HG03565 (cell line): Measurements from ENCODE around the gene JAKMIP1.
A peak's percentile ranks its signal among the peaks of the same experiment; 100 is the strongest.
"Not testable (repeated sequence)": the region's sequence is repeated elsewhere in the genome, so short reads cannot be mapped to it uniquely, and the experiment has no call there.

Experiments
- ATAC-seq: cut with Tn5 transposase; IDR thresholded peaks from one replicate; pipeline ENCODE4 v1.9.1; 2021; ENCODE audit warnings: mild to moderate bottlenecking, moderate library complexity; ENCODE audit not compliant: unreplicated experiment

JAKMIP1 gene

DNA sequence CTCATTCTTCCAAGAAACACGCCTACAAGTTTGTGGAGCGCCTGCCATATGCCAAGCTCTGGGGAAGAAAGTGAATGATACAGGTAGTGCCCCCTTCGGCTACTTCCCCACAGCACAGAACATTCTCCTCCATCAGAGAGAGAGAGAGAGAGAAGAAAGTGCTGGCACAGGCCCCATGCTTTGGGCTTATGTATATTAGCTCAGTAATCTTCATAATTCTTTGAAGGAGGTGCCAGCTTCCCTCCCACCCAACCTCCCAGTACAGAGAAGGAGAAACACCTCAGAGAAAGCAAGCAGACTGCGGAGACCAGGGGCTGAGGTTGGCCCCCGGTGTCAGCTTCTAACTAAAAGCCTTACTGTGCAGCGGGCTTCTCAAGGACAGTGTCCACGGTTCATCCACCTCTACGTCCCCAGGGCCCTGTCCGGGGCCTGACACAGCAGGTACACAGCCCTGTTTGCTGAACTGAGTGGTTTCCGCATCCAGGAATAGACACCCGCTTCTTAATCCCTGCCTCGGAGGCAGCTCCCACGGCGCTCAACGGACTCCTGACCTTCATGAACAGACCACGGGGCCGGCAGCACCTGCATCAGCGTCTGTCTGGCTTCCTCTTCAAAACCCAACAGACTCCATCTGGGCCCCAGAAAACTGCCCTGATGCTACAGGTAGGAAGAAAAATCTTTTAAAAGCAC lies 50.2 kb downstream of the JAKMIP1 start:
- no peak for ATAC-seq

DNA sequence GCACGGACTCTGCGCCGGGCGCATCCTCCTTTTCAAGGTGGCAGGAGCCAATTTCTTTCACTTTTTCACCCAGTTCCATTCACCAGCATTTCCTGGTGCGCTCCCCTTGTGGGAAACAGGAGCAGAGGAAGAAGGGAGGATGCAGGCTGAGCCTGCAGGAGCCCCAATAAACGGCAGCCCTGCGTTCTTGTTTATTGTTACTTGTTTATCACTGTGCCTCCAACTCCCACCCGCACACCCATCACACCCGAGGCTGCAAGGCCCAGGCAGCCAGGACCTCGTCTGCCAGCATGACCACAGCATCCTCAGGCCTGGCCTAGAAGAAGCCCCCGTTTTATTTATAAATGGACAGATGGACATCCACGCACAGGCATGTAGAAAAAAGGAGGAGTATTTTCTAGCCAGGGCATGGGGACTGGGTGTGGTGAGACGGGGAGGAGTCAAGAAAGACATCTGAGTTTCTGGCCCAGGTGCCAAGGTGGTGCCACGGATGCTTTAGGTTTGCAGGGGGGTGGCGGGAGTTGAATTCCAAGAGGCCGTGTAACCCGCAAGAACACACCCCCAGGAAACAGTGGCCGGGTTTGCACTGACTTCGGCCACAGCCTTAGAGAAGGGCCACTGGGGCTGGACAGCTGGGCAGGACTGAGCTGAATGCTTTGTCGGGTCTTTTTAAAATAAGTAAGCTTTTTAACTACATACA lies 51.7 kb downstream of the JAKMIP1 start:
- no peak for ATAC-seq

DNA sequence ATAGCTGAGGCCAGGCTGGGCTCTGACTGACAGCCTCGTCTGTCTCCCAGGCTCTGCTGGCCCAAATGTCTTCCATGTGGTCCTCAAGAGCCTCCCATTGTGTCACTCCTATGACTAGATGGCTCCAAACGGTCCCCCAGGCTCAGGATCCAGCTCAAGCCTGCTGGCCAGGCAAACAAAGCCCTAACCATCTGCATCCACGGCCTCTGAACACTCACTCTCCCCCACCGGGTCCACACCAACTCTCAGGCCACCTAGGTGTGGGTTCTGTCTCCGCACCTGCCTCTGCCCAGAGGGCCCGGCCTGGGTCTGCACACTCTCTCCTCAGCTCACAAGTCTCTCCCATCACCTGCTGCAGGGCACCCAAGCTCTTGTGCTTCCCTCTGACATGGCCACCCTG lies 52.9 kb downstream of the JAKMIP1 start:
- no peak for ATAC-seq

DNA sequence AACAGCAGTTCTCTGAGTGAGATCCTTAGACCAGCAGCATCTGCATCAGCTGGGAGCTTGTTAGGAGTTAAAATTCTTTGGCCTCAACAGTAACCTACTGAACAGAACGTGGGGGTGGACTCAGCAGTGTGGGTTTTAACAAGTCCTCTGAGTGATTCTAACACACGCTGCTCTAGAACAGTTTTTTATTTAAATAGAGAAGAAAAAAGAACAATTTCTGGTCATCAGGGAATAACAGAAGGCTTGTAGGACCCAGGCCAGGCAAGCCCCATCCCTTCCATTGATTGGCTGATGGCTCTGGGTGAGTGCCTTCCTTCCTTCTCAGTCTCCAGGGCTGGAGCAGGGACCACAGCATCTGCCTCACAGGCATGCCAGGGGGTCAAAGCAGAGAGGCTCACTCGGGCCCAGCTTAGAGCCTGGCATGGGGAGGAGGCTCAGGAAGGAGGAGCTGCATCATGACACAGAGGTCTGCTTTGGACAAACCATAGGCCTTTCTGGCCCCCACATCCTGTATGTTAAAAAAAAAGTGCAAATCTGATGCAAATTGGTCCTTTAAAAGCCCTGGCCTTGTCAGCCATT lies 56.7 kb downstream of the JAKMIP1 start:
- no peak for ATAC-seq

DNA sequence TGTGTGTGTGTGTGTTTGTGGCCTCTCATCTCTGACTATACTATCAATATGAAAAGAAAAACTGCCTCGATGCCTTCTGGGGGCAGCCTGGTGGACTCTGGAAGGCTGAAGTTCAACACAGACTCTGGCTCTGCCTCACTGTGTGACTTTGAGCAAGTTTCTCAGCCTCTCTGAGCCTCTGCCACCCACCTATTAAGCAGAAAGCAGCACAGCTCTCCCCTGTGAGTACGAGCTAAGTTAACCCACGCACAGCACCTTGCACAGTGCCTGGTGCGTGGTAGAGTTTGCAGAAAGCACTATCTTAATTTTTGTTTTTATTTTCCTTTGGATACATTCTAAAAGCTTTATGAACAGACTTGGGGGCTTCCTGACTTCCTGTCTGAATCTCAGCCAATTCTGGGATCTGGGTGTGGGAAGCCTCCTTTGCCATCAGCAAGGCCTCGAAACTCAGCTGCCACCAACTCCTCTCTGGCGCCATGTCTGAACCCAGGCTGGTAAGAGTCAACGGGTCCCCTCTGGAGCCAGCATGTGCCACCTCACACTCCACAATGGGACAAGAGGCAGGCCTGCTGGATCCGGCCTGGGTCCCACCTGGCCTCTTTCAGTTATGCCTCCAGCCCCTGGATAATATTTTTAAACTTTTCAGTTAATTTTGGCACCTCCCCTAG lies 57.3 kb downstream of the JAKMIP1 start:
- ATAC-seq, result no peak

DNA sequence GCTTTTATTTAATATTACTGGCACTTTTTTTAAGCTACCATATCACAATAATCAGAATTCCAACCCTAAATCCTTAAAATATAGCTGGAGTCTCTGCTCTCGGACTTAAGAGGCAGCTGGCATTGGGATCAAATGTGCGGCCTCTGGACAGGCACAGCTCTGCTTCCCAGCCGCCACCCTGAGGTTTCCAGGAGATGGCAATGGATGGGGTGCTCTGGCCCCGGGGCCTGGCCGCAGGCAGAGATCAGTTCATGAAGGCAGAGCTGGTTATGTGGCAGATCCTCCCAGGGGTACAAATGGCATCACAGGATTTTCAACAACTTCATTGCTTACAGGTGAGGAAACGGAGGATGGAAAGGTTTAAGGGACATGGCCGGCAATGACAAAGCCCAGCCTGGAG lies 57.8 kb downstream of the JAKMIP1 start:
- ATAC-seq, result no peak

DNA sequence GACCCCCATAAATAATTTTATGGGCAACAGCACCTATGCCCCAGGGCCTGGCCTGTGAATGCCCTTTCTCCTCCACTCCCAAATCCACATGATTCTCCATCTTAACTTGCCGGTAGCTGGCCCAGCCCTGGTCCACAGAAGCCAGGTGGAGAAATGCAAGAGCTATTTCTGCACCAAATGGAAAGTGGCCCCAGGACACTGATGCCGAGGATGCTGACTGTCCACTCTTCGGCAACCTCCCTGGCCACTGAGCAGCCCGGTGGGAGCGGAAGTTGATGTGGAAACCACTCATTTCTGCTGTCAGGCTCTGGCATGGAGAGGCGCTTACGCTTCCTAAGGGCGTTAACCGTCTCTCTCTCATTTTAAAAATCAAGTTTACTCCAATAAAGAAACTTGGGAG lies 58.8 kb downstream of the JAKMIP1 start:
- ATAC-seq, result no peak

DNA sequence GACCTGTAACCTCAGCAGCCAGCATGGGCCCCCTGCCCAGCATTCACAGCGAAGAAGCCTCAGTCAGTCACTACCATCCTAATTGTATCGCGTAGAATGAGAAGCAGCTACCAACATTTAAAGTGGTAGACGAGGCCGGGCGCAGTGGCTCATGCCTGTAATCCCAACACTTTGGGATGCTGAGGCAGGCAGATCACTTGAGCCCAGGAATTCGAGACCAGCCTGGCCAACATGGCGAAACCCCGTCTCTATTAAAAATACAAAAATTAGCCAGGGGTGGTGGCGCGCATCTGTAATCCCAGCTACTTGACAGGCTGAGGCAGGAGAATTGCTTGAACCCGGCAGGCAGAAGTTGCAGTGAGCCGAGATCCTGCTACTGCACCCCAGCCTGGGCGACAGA lies 59.3 kb downstream of the JAKMIP1 start:
- not testable (repeated sequence) for ATAC-seq

DNA sequence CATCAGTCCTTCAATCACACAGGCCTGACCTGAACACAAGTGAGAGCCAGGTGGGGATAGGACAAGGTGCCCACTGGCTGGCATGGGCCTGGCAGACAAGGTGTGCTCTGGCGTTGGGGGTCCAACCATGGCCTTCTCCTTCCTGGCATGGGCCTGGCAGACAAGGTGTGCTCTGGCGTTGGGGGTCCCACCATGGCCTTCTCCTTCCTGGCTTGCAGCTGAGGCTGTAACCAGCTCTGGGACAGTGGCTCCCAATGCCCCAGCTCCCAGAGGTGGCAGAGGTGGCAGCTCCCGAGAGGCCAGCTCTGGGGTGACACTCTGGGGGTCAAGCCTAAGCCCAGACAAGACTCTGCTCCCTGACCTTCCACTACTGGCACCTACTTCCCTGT lies 62.6 kb downstream of the JAKMIP1 start:
- ATAC-seq, result no peak

DNA sequence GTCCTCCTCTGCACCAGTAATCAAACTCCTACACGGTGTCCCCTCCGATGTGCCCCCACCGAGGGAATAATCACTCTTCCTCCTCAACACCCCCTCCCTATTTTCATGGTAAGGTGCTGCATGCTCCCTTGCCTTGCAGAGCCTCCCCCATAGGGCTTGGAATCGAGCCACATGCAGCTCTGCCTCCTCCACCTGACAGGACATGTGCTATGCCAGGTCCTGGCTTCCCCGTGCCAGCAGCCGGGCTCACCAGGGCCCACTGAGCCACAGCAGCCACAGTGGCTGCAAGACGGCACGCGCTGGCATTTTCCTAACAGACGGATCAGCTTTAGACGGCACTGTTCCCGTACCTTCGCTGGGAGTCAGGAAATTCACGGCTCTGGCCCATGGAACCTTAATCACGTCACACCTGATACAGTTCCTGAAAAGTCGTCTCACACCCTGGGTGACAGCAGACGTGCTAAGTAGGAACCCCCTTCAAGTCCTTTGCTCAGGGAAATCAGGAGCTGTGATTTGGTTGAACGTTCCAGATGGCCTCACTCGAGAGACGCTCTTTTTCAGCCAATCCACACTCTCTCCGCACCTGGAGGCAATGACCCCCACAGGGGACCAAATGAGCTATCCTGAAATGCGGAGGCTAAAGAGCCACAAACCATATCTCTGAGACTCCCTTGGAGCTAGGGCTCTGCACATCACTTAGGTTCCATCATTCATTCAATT lies 63.2 kb downstream of the JAKMIP1 start:
- no peak for ATAC-seq

DNA sequence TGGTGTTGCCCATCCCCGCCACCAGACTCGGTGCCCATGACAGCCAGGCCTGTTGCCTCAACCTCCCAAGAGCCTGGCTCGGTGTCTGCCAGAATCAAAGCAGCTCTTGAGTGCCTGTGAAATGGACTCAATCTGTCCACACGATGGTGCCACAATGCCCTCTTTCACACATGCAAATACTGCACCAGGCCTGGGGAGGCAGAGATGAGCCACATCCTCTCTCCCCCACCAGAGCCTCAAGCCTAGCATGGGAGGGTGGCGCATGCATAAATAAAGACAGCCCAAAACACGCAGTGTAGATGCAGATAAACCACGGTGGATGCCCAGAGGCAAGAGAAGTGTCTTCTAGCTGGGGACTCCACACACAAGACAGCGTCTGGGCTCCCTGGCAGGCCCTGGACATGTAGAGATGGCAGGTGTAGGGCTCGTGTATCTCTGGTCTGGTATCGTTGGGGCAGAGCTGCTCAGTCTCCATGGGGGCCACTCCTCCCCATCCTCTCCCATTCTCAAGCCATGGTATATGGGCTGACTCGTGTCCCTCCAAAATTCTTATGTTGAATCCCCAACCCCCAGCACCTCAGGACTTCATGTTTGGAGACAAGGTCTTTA lies 65.6 kb downstream of the JAKMIP1 start:
- ATAC-seq, result peak; percentile 95

DNA sequence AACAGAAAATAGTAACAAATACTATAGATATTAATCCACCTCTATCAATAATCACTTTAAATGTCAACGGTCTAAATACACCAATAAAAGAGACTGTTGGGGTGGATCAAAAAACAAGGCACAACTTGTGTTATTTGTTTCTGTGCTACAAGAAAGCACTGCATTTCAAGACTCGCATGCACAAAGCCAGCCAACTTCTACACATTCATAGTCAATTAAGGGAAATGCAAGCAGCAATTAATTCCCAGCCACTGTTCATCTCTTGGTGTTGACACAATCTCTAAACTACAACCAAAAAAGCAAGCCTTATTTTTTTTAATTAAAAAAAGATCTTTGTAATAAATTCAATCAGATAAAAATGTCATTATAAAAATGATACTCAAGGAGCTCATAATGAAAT lies 67.6 kb downstream of the JAKMIP1 start:
- no peak for ATAC-seq

DNA sequence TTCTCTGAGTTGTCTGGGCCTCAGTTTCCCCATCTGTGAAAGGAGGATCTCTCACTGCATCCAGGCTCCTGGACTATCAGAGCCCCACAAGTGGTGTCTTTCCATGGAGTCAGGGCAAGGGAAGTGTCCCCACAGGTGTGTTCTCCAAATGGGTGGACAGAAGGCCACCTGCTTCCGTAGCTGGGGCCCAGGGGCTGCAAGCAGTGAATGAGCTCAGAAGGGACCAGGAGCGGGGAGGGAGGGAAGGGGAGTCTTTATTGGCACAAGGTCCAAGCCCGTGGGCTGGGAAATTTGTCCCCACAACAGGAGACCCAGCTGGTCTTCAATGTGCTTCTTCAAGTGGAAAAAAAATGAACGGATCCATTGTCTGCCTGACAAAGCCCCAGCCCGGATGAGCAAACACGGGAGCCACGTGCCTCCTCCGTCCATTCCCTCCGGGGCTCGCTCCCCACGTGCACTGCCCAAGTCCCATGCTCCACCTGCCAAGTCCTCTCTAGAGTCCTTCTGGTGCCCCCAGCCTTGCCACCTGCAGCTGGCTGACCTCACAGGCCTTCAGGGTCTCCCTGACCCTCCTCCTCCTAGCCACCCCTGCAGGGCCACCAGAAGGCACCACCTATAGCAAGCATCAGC lies 72.0 kb downstream of the JAKMIP1 start:
- ATAC-seq, result no peak

DNA sequence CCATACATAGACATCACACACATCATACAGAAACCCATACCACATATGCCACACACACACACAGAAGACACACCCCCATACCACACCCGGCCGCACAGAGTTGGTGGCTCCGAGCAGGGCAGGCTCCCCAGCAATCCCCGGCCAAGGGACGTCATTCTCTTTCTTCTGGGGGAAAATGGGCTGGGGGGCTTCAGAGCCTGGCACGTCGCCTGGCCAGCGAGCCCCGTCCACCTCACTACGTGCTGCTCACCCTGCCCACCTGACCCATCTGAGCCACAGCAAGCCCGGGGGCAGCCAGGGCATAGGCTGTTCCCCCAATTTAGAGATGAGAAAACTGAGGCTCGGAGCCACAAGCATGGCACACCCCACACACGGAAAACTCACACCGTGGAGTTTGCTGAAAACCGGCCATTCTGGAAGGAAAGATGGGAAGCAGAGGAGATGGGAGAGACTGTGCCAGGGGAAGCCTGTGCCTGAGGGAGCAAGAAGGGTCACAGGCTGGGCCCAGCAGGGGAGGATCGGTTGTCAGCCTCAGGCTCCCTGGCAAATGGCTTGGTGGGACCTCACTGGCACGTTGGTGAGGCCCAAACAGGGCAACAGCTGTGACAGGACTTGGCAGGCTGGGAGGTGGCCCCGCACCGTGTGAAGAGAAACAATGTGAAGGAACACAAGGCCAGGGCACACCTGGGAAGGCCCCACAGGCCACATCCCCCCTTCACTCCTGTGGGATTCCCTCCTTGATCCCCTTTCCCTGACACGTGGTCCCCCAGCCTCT lies 73.2 kb downstream of the JAKMIP1 start:
- no peak for ATAC-seq

DNA sequence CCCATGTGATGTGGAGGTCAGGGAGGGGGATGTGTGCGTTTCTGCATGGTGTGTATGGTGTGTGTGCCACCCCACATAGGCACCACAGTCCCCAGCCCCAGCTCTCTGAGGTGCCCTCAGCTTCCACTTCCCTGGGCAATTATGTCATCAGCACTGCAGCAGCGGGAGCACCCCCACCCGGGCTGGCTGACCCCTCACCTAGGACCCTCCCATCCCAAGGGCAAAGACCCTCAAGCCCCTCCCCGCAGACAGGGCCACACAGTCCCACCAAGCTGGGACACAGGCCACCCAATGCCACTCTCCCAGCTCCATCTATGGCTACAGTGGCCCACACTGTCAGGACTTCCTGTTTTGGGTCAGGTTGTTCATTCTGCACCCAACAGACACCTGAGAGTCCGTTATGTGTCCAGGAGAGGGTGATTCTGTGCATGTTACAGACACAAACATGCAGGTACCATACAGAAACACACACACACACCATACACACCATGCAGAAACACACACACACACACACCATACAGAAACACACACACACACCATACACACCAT lies 75.2 kb downstream of the JAKMIP1 start:
- ATAC-seq, result no peak

DNA sequence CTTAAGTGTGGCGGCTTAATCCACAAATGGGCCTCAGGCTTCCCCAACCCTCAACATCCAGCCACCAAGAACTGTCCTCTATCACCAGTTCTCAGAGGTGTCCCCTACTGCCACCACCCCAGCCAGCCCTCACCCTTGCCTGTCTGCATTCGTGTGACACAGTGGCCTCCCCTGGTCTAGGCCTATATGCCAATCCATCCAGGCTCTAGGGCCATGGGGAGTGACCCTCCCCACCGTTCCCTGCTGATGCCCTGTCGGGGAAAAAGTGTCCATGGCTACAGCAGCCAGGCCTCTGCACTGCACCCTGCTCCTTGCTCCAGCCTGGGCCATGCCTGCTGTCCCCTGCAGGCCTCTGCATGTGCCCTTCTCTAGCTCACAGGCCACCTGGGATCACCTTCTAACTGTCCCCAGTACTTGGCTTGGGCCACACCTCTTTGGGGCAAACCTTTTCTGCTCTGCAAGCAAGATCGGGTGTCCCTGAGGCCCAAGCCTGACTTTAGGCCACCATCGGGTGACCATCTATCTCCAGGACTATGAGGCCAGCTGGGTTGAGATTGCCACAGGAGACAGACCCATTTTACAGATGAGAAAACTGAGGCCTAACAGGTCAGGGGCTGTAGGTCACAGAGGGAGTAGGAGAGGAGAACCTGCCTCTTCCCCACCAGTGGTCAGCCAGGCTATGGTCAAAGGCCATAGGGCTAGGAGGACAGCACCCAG lies 75.8 kb downstream of the JAKMIP1 start:
- ATAC-seq, result no peak

DNA sequence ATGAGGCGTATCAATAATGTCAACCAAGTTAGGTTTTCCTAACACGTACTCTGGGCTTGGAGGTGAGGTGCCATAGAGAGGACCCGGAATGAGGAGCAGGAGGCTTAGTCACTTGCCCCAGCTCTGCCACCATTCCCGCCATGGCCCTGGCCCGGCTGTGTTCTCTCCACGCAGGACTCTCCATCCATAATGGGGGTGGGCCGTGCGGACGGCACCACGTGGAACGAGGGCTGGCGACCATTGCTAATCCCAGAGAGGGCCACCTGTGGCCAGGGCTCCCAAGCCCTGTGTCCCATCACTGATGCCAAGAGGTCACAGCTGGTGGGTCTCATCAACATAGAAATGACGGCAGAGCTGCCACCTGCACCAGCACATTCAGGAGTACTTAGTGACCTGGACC lies 76.4 kb downstream of the JAKMIP1 start:
- ATAC-seq, result no peak

DNA sequence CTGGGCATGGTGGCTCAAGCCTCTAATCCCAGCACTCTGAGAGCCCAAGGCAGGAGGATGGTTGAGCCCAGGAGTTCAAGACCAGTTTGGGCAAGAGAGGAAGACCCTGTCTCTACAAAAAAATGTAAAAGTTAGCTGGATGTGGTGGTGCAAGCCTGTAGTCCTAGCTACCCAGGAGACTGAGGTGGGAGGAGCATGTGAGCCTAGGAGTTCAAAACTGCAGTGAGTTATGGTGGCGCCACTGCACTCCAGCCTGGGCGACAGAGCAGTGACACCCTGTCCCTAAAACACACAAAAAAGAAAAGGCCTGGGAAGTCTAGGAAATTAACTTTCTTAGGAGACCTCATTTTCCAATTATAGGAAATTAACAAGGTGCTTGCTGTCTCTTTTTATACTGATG lies 76.8 kb downstream of the JAKMIP1 start:
- no peak for ATAC-seq

DNA sequence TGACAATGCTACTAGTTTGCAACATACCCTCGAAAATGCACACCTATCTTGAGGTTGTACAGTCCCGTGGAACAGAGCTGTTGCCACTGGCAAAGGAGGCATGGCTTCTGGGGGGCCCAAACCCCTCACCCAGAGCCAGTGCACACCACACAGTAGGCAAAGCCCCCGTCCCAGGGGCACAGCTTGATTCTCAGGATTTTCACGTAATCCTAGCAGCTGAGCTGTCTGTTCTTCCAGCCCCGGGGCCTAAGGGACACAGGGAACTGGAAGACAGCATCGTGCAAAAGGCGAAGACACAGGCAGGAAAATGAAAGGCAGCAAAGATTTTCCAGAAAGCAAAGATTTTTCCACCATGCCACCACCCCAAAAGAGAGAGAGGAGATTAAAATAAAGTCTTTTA lies 77.2 kb downstream of the JAKMIP1 start:
- no peak for ATAC-seq
